ENCODE measurements around the gene DMP1. TPM values are rescaled to one million over a fixed set of nuclear protein-coding genes. Genes with fewer than 3 reads are reported as not detected.
A peak's percentile ranks its signal among the peaks of the same experiment; 100 is the strongest.

The DMP1 gene, protein sequence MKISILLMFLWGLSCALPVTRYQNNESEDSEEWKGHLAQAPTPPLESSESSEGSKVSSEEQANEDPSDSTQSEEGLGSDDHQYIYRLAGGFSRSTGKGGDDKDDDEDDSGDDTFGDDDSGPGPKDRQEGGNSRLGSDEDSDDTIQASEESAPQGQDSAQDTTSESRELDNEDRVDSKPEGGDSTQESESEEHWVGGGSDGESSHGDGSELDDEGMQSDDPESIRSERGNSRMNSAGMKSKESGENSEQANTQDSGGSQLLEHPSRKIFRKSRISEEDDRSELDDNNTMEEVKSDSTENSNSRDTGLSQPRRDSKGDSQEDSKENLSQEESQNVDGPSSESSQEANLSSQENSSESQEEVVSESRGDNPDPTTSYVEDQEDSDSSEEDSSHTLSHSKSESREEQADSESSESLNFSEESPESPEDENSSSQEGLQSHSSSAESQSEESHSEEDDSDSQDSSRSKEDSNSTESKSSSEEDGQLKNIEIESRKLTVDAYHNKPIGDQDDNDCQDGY
- 0.06 TPM for polyA plus RNA-seq (2013, experiment 1 of 2)
- polyA plus RNA-seq (2013, experiment 2 of 2) = 0.04 TPM

DNA sequence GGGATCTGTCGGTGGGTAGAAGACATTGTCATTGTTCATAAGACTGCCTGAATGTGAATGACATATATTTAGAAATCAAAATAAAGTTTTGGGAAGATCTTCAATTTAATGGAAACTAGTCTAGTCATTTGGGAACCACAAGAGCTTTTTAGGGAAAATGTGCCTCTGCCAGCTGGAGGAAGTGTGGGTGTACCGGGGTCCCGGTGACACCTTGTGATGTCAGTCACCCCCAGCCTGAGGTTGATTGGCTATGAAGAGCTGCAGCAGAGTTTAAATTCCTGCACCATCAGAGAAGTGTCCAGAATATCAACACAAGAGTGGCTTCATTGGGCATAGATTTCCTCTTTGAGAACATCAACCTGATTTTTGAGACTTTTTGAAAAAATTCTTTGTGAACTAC, at the start of gene DMP1:
DMP1 (plus strand) TSS at position 301 of the 400 bp plus-strand sequence. CDS start 6,213 bp downstream, outside the sequence.
- Histone ChIP-seq H3K18ac (ENCODE audit: low read length) (no peak within 1 kb of the TSS), H3K79me1 (ENCODE audit: low read depth, low read length) (no peaks in the 10 kb centered on the region), H3K4me3 (ENCODE audit: low read length in 2 of 2) (no peak within 1 kb of the TSS)

DNA sequence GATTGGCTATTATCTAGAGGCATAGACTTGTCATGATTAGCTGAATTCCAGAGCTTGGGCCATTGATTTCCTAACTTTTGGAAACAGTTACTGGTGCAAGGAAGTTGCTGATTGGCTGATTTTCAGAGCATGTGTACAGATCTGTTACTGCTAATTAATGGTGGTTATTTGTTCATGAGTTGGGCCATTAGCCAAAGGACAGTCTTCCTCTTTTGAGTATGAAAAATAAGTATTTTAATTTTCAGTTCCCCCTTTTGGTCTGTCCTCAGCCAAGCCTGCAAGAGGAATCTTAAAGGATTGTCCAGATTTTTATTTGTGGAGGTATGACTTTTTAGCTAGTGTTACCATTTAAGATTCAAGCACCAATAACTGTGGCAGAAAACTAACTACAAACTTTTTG, 48.7 kb upstream of the DMP1 start:
- no peak overlapping the region for H2AK5ac ChIP-seq (ENCODE audit: low read depth, low read length)
- H3K79me1 ChIP-seq (ENCODE audit: low read depth, low read length) = no peaks in the 10 kb centered on the region
- no peak overlapping the region for H4K91ac ChIP-seq (ENCODE audit: low read depth, low read length, poor library complexity)
- no peak for DNase-seq (ENCODE audit: low spot score)
- H3K9ac ChIP-seq (ENCODE audit: low read depth, low read length, poor library complexity) = no peak overlapping the region
- H3K27ac ChIP-seq (replicated peaks; ENCODE audit: low read length) = no peak overlapping the region
- H3K4ac ChIP-seq (ENCODE audit: low read length) = no peak overlapping the region
- no peak overlapping the region for H3K23ac ChIP-seq (ENCODE audit: low read depth, low read length, poor library complexity)
- no peak overlapping the region for H3K18ac ChIP-seq (ENCODE audit: low read length)
- H2BK5ac ChIP-seq (ENCODE audit: low read length) = no peak overlapping the region
- no peak overlapping the region for H2AFZ ChIP-seq (ENCODE audit: low read length)
- H3K4me2 ChIP-seq (ENCODE audit: insufficient read depth, low read length, poor library complexity, severe bottlenecking) = no peak overlapping the region
- H3K9me3 ChIP-seq (replicated peaks in 1 of 2; ENCODE audit: control insufficient read depth in 2 of 2, insufficient read depth in 1 of 2, low read depth in 1 of 2, low read length in 2 of 2) = no peaks in the 10 kb centered on the region
- H3K36me3 ChIP-seq (replicated peaks in 1 of 2; ENCODE audit: control insufficient read depth in 2 of 2, insufficient read depth in 2 of 2, low read length in 2 of 2) = no peaks in the 10 kb centered on the region
- no peak overlapping the region for H3K4me3 ChIP-seq (ENCODE audit: low read length in 2 of 2)
- no peaks in the 10 kb centered on the region for H3K27me3 ChIP-seq (ENCODE audit: control insufficient read depth in 3 of 3, insufficient read depth in 3 of 3, low read depth in 1 of 3, low read length in 3 of 3)
- no peak overlapping the region for H2BK120ac ChIP-seq (ENCODE audit: low read depth, low read length)
- no peak overlapping the region for H4K8ac ChIP-seq (ENCODE audit: low read depth, low read length)
- H3K4me1 ChIP-seq (ENCODE audit: control insufficient read depth in 2 of 2, insufficient read depth in 1 of 2, low read depth in 1 of 2, low read length in 2 of 2) = no peaks in the 10 kb centered on the region
- H2BK15ac ChIP-seq (ENCODE audit: low read length) = no peak overlapping the region
- H2BK12ac ChIP-seq (ENCODE audit: low read length) = no peak overlapping the region
- no peak overlapping the region for H3K14ac ChIP-seq (ENCODE audit: low read length)

More for the DNA sequence above, at the start of gene DMP1:
- no CpG with 5 or more reads among the region's 3 CpGs for WGBS, 2 donors (ENCODE audit: extremely low coverage in 2 of 2, insufficient read length in 2 of 2, insufficient replicate concordance in 1 of 2)
- DNase-seq (ENCODE audit: low spot score) = no peak
- H3K23ac ChIP-seq (ENCODE audit: low read depth, low read length, poor library complexity) = no peak within 1 kb of the TSS
- no peaks in the 10 kb centered on the region for H3K36me3 ChIP-seq (replicated peaks in 1 of 2; ENCODE audit: control insufficient read depth in 2 of 2, insufficient read depth in 2 of 2, low read length in 2 of 2)
- no peak within 1 kb of the TSS for H3K4me2 ChIP-seq (ENCODE audit: insufficient read depth, low read length, poor library complexity, severe bottlenecking)
- H2BK120ac ChIP-seq (ENCODE audit: low read depth, low read length) = no peak within 1 kb of the TSS
- H3K9ac ChIP-seq (ENCODE audit: low read depth, low read length, poor library complexity) = no peak within 1 kb of the TSS
- H2BK12ac ChIP-seq (ENCODE audit: low read length) = no peak within 1 kb of the TSS
- no peak within 1 kb of the TSS for H3K4ac ChIP-seq (ENCODE audit: low read length)
- H3K27me3 ChIP-seq (ENCODE audit: control insufficient read depth in 3 of 3, insufficient read depth in 3 of 3, low read depth in 1 of 3, low read length in 3 of 3) = no peaks in the 10 kb centered on the region
- no peak within 1 kb of the TSS for H3K14ac ChIP-seq (ENCODE audit: low read length)
- H2AK5ac ChIP-seq (ENCODE audit: low read depth, low read length) = no peak within 1 kb of the TSS
- no peak within 1 kb of the TSS for H3K27ac ChIP-seq (replicated peaks; ENCODE audit: low read length)
- H3K4me1 ChIP-seq (ENCODE audit: control insufficient read depth in 2 of 2, insufficient read depth in 1 of 2, low read depth in 1 of 2, low read length in 2 of 2) = peaks cover 6 to 10% of the 10 kb centered on the region in 2 donors
- H2BK5ac ChIP-seq (ENCODE audit: low read length) = no peak within 1 kb of the TSS
- no peak within 1 kb of the TSS for H2BK15ac ChIP-seq (ENCODE audit: low read length)
- no peaks in the 10 kb centered on the region for H3K9me3 ChIP-seq (replicated peaks in 1 of 2; ENCODE audit: control insufficient read depth in 2 of 2, insufficient read depth in 1 of 2, low read depth in 1 of 2, low read length in 2 of 2)
- H4K91ac ChIP-seq (ENCODE audit: low read depth, low read length, poor library complexity) = no peak within 1 kb of the TSS
- H2AFZ ChIP-seq (ENCODE audit: low read length) = no peak within 1 kb of the TSS
- H4K8ac ChIP-seq (ENCODE audit: low read depth, low read length) = no peak within 1 kb of the TSS

DNA sequence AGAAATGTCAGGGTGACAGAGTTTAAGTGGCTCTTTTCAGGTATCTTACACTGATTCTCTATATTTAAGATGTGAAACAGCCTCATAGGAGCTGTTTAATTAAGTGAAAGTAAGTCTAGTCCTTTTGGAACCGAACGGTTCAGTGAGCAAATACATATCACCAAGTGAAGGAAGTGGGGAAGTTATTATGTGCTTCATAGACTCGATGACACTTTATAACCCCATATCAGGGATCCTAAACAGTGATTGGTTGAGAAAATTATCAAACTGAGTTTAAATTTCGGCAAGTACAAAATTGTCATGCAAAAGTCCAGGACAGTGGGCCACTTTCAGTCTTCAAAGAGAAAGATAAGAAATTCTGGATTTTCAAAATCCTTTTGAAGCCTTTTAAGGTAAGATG, 41.9 kb upstream of the DMP1 start, which contains the start of gene DSPP:
DSPP (plus strand) TSS at position 301 of the 400 bp plus-strand sequence. CDS start 2,380 bp downstream, outside the sequence.
- H4K91ac ChIP-seq (ENCODE audit: low read depth, low read length, poor library complexity) = no peak within 1 kb of the TSS
- no peak within 1 kb of the TSS for H3K18ac ChIP-seq (ENCODE audit: low read length)
- H3K4me2 ChIP-seq (ENCODE audit: insufficient read depth, low read length, poor library complexity, severe bottlenecking) = no peak within 1 kb of the TSS

DNA sequence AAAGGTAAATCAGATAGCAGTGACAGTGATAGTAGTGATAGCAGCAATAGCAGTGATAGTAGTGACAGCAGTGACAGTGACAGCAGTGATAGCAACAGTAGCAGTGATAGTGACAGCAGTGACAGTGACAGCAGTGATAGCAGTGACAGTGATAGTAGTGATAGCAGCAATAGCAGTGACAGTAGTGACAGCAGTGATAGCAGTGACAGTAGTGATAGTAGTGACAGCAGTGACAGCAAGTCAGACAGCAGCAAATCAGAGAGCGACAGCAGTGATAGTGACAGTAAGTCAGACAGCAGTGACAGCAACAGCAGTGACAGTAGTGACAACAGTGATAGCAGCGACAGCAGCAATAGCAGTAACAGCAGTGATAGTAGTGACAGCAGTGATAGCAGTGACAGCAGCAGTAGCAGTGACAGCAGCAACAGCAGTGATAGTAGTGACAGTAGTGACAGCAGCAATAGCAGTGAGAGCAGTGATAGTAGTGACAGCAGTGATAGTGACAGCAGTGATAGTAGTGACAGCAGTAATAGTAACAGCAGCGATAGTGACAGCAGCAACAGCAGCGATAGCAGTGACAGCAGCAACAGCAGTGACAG, 35.7 kb upstream of the DMP1 start:
- Histone ChIP-seq H3K36me3 (replicated peaks in 1 of 2; ENCODE audit: control insufficient read depth in 2 of 2, insufficient read depth in 2 of 2, low read length in 2 of 2) (no peaks in the 10 kb centered on the region), H3K14ac (ENCODE audit: low read length) (peak overlapping the region; percentile 39), H3K23ac (ENCODE audit: low read depth, low read length, poor library complexity) (peak overlapping the region; percentile 2), H3K79me1 (ENCODE audit: low read depth, low read length) (peaks cover 2% of the 10 kb centered on the region), H3K4me1 (ENCODE audit: control insufficient read depth in 2 of 2, insufficient read depth in 1 of 2, low read depth in 1 of 2, low read length in 2 of 2) (no peaks in the 10 kb centered on the region), H3K4me2 (ENCODE audit: insufficient read depth, low read length, poor library complexity, severe bottlenecking) (no peak overlapping the region), H3K18ac (ENCODE audit: low read length) (no peak overlapping the region), H3K27me3 (ENCODE audit: control insufficient read depth in 3 of 3, insufficient read depth in 3 of 3, low read depth in 1 of 3, low read length in 3 of 3) (no peaks in the 10 kb centered on the region), H2BK120ac (ENCODE audit: low read depth, low read length) (no peak overlapping the region), H2BK12ac (ENCODE audit: low read length) (no peak overlapping the region), H3K27ac (replicated peaks; ENCODE audit: low read length) (no peak overlapping the region), H3K4me3 (ENCODE audit: low read length in 2 of 2) (peak overlapping the region in 1 of 2 donors; percentile 57), H4K91ac (ENCODE audit: low read depth, low read length, poor library complexity) (peak overlapping the region; percentile 3), H2AFZ (ENCODE audit: low read length) (no peak overlapping the region), H2BK5ac (ENCODE audit: low read length) (no peak overlapping the region), H3K4ac (ENCODE audit: low read length) (no peak overlapping the region), H3K9ac (ENCODE audit: low read depth, low read length, poor library complexity) (no peak overlapping the region), H2BK15ac (ENCODE audit: low read length) (no peak overlapping the region), H4K8ac (ENCODE audit: low read depth, low read length) (no peak overlapping the region), H3K9me3 (replicated peaks in 1 of 2; ENCODE audit: control insufficient read depth in 2 of 2, insufficient read depth in 1 of 2, low read depth in 1 of 2, low read length in 2 of 2) (no peaks in the 10 kb centered on the region), H2AK5ac (ENCODE audit: low read depth, low read length) (no peak overlapping the region)
- DNase-seq (ENCODE audit: low spot score) = no peak
- WGBS, 2 donors (ENCODE audit: extremely low coverage in 2 of 2, insufficient read length in 2 of 2, insufficient replicate concordance in 1 of 2) = no CpG with 5 or more reads among the region's 4 CpGs

More for the DNA sequence above, 41.9 kb upstream of the DMP1 start, which contains the start of gene DSPP:
- Histone ChIP-seq H3K79me1 (ENCODE audit: low read depth, low read length) (no peaks in the 10 kb centered on the region), H2AK5ac (ENCODE audit: low read depth, low read length) (no peak within 1 kb of the TSS), H3K23ac (ENCODE audit: low read depth, low read length, poor library complexity) (no peak within 1 kb of the TSS), H3K9ac (ENCODE audit: low read depth, low read length, poor library complexity) (no peak within 1 kb of the TSS), H3K9me3 (replicated peaks in 1 of 2; ENCODE audit: control insufficient read depth in 2 of 2, insufficient read depth in 1 of 2, low read depth in 1 of 2, low read length in 2 of 2) (no peaks in the 10 kb centered on the region), H2BK120ac (ENCODE audit: low read depth, low read length) (no peak within 1 kb of the TSS), H2AFZ (ENCODE audit: low read length) (no peak within 1 kb of the TSS), H2BK5ac (ENCODE audit: low read length) (no peak within 1 kb of the TSS), H4K8ac (ENCODE audit: low read depth, low read length) (no peak within 1 kb of the TSS), H2BK15ac (ENCODE audit: low read length) (no peak within 1 kb of the TSS), H3K4ac (ENCODE audit: low read length) (no peak within 1 kb of the TSS), H2BK12ac (ENCODE audit: low read length) (no peak within 1 kb of the TSS), H3K27me3 (ENCODE audit: control insufficient read depth in 3 of 3, insufficient read depth in 3 of 3, low read depth in 1 of 3, low read length in 3 of 3) (no peaks in the 10 kb centered on the region), H3K4me3 (ENCODE audit: low read length in 2 of 2) (no peak within 1 kb of the TSS), H3K36me3 (replicated peaks in 1 of 2; ENCODE audit: control insufficient read depth in 2 of 2, insufficient read depth in 2 of 2, low read length in 2 of 2) (no peaks in the 10 kb centered on the region), H3K4me1 (ENCODE audit: control insufficient read depth in 2 of 2, insufficient read depth in 1 of 2, low read depth in 1 of 2, low read length in 2 of 2) (no peaks in the 10 kb centered on the region), H3K27ac (replicated peaks; ENCODE audit: low read length) (no peak within 1 kb of the TSS), H3K14ac (ENCODE audit: low read length) (no peak within 1 kb of the TSS)
- no peak for DNase-seq (ENCODE audit: low spot score)
- WGBS, 2 donors (ENCODE audit: extremely low coverage in 2 of 2, insufficient read length in 2 of 2, insufficient replicate concordance in 1 of 2) = no CpG with 5 or more reads among the region's 4 CpGs
